Activated CD4-positive, alpha-beta T cell treated with anti-CD3 and anti-CD28 coated beads, Interleukin-2, amount 50 U/mL, for 1 hour (primary cell): ENCODE data around the gene ULK1.
A peak's percentile ranks its signal among the peaks of the same experiment; 100 is the strongest.

Experiments
- DNase-seq: peaks from one replicate; pipeline ENCODE4 v3.0.0-alpha.2; 2020

ULK1 gene

DNA sequence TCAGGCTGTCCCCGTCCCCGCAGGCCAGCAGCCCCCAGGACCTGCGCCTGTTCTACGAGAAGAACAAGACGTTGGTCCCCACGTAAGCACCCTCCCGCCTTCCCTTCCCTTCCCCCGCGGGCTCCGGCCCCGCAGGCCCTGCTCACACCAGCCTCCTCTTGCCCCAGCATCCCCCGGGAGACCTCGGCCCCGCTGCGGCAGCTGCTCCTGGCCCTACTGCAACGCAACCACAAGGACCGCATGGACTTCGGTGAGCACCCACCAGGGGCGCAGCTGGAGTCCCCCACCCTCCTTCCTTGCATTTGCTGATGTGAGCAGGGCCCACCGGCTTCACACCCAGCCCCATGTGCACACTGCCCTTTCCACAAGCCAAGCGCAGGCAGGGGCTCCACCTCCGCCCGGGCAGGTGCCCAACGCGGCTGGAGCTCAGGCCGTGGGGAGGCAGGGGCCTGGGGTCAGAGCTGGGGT is 15.4 kb downstream of the ULK1 start:
- DNase-seq = no peak

DNA sequence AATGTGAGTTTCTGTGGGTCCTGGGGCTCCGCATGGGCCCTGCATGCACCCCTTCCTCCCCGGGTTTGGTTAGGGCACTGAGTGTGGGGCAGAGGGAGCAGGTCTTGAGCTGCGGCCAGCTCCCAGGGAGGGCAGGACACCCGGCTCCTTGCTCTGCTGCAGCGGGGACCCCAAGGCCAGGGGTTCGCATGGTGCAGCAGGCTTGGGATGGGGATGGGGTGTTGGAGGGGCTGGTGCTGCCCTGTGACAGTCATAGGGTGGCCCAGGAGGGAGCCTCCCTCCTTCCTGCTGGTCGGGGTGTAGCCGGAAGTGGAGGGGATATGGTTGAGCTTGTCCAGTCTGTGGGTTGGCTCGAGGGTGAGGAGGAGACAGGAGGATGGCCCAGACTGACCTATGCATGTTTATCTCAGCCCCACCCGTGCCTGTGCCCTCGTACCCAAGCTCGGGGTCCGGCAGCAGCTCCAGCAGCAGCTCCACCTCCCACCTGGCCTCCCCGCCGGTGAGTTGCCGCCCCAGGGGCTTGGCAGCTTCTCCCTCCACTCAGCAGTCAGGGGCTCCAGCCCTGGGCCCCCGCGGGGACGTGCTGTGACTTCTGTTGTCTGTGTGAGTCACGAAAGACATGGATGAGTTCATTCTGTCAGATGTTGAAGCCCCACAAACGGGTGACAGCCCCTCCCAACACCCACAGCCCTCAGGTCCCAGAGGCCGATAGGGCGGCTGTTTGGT is 16.0 kb downstream of the ULK1 start:
- DNase-seq = no peak

DNA sequence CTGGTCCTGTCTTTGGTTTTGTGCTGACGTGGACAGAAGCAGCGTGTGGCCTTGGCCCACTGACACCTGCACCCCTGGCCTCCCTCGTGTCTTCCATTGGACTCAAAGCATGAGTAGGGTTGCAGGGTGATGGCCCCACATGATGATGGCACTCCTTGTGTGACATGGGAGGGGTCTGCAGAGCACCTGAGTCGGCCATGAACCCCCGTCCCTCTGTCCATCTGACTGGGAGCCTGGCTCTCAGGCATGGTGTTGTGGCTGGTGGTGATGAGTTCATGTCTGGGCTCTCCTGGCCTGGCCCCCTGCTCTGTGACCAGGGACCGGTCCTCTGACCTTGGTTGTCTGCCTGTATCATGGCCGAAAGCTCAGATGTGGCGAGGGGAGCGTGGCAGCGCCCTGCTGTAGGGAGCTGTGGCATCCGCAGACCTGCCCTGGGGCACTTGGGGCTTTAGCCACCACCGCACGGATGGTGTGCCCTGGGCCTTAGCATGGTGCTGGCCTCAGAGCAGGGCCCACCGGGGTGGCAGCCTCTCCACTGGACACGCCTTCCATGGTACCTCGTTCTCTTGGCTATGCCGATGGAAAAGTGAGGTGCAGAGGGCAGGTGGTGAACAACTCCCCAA is 16.7 kb downstream of the ULK1 start:
- no peak for DNase-seq

DNA sequence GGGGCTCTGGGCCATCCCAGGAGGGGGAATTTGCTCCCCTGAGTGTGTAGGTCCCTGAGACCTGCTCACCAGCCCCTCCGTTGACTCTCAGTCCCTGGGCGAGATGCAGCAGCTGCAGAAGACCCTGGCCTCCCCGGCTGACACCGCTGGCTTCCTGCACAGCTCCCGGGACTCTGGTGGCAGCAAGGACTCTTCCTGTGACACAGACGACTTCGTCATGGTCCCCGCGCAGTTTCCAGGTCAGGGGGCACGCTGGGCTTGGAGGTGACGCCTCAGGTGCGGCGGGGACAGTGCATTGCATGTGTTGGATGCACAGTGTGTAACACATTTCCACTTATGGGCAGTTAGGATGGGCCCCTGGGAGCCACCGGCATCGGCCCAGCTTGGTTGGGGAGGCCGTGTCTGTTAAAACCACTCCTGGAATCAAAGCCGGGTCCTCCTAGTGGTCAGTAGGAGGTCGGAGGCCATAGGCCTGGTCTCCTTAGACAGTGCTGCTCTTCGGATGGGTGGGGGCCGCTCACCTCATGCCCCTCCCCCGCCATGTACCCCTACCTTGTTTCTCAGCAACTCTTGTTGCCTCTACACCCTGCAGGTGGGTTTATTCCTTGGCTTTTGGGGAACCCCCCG is 17.5 kb downstream of the ULK1 start:
- DNase-seq = no peak

DNA sequence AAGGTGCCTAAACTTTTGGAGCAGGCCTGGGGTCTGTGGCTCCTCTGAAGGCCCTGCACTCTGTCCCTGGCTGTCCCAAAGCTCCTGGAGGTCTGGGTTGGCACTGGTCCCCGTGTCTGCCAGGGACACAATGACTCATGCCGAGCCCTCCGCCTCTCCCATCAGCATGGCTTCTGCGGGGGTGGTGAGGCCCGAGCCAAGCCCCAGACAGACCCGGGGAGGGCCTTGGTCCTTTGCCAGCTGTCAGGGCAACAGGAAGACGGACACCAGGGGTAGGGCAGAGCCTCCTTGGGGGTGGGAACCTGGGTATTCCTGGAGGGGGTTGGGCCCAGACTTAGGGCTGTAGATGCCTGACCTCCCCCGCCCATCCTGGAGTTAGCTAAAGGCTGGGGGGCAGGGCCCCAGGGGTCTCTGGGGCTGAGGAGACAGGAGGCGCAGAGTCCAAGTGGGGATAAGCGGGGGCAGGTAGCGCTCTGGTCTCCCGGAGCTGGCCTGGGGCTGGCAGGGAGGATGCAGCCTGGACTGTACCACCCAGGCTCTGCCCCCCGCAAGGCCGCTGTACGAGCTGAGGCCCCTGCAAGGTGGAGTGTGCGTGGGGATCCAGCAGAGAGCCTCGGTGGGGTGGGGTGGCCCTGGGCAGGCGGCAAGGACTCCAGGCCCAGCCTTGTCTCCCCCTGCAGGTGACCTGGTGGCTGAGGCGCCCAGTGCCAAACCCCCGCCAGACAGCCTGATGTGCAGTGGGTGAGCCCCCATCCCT is 18.3 kb downstream of the ULK1 start:
- no peak for DNase-seq

DNA sequence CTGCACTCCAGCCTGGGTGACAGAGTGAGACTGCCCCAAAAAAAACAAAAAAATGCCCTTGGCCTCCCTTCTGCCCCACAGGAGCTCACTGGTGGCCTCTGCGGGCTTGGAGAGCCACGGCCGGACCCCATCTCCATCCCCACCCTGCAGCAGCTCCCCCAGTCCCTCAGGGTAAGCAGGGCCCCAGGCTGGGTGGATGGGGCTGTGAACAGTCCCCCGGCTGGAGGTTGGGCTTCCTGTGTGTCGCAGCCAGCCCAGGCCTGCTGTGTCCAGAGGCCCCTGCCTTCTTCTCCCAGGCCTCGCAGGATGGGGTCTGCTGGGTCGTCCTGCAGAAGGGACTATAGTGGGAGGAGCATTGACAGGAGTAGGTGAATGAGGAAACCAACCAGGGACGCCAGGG is 19.2 kb downstream of the ULK1 start:
- no peak for DNase-seq

DNA sequence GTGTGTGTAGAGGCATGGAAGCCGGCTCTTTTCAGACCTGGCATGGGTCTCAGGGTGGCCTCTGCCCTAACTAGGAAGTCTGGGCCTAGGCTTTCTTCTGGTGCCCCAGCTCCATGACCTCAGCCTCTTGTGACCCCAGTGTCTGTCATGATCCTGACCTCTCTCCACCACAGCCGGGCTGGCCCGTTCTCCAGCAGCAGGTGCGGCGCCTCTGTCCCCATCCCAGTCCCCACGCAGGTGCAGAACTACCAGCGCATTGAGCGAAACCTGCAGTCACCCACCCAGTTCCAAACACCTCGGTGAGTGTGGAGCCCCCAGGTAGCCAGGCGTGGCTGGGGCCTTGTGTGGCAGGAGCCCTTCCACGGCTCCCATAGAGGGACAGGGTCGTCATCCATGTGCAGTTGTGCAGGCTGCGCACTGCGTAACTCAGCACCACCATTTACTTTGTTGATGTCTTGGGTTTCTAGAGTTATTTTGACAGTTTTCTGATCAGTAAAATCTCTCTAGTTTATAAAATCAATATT is 19.8 kb downstream of the ULK1 start:
- DNase-seq = no peak

DNA sequence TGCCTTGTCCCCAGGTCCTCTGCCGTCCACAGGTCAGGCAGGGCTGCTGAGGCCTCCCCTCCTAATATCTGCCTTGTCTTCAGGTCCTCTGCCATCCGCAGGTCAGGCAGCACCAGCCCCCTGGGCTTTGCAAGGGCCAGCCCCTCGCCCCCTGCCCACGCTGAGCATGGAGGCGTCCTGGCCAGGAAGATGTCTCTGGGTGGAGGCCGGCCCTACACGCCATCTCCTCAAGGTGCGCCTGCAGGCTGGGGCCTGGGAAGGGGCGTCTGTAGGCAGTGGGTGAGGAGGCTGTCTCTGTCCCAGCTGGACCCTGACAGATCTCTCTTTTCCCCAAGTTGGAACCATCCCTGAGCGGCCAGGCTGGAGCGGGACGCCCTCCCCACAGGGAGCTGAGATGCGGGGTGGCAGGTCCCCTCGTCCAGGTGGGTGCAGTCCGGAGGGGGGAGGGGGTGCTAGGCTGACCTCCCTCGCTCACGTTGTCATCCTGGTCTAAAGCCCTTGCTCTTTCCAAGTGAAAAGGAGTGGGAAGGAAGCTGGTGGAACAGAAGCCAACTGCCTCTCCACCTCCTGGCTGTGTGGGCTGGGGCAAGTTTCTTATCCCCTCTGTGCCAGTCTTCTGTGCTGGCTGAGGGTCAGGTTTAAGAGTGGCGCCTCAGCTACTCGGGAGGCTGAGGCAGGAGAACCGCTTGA is 20.7 kb downstream of the ULK1 start:
- DNase-seq = no peak

DNA sequence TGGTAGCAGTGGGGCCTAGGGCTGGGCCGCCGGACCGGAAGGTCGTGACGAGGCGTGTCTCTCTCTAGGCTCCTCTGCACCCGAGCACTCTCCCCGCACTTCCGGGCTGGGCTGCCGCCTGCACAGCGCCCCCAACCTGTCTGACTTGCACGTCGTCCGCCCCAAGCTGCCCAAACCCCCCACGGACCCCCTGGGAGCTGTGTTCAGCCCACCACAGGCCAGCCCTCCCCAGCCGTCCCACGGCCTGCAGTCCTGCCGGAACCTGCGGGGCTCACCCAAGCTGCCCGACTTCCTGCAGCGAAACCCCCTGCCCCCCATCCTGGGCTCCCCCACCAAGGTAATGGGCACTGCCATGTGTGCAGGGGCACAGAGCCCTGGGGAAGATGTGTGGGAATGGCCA is 21.4 kb downstream of the ULK1 start:
- no peak for DNase-seq

DNA sequence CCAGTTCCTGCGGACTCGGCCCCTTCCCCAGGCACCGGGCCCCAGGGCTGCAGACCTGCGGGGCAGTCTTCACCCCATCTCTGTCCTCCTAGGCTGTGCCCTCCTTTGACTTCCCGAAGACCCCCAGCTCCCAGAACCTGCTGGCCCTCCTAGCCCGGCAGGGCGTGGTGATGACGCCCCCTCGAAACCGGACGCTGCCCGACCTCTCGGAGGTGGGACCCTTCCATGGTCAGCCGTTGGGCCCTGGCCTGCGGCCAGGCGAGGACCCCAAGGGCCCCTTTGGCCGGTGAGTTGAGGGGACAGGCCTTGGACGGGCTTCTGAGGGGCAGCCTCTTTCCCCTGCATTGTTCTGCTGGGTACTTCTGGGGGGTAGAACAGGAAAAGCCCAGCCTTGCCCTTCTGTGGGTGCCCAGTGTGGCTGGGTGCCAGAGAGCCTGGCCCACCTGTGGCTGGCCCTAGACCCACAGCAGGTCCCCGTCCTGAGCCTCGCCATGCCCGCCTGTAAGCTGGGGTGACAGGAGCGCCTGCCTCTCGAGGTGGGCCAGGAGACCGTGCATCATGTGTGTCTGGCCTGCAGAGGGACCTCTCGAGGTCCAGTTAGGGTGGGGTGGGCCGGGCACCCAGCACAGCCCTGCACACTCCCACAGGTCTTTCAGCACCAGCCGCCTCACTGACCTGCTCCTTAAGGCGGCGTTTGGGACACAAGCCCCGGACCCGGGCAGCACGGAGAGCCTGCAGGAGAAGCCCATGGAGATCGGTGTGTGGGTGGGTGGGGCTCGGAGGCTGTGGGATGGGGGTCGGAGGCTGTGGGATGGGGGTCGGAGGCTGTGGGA is 22.1 kb downstream of the ULK1 start:
- no peak for DNase-seq

DNA sequence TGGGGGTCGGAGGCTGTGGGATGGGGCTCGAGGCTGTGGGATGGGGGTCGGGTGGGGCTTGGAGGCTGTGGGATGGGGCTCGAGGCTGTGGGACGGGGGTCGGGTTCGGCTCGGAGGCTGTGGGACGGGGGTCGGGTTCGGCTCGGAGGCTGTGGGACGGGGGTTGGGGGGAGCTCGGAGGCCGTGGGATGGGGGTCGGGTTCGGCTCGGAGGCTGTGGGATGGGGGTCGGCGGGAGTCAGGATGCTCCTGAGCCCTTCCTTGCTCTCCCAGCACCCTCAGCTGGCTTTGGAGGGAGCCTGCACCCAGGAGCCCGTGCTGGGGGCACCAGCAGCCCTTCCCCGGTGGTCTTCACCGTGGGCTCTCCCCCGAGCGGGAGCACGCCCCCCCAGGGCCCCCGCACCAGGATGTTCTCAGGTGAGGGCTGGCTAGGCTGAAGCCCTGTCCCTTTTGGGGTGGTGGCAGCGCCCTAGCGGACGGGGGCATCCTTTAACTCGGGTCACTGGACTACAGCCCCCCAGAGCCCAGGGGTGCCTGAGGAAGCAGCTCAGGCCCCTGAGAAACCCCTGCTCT is 22.8 kb downstream of the ULK1 start:
- DNase-seq = peak; percentile 27

DNA sequence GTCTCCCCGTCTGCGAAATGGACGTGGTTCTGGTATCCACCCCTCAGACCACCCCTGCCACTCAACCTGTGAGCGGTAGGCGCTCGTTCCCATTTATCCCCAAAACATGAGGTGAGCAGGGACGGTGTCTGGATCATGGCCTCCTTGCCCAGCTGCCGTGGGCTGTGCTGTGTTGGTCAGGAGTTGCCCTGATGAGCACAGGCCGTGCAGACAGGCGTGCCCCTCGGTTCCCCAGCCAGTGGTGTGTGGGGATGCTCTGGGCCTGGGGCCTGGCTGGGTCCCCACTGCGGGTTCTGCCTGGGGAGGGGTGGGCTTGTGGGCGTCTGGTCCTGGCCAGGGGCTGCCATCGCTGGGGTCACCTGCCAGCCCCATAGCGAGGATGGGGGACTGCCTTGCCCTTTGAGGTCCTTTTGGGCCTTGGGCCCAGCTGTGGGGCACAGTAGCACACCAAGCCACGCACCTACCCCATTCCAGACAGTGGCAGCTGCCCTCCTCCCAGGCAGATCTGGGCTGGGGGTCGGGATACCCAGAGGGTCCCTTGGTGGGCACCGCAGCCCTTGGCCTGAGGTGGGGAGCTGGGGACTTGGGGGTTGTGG is 23.4 kb downstream of the ULK1 start:
- DNase-seq = no peak

DNA sequence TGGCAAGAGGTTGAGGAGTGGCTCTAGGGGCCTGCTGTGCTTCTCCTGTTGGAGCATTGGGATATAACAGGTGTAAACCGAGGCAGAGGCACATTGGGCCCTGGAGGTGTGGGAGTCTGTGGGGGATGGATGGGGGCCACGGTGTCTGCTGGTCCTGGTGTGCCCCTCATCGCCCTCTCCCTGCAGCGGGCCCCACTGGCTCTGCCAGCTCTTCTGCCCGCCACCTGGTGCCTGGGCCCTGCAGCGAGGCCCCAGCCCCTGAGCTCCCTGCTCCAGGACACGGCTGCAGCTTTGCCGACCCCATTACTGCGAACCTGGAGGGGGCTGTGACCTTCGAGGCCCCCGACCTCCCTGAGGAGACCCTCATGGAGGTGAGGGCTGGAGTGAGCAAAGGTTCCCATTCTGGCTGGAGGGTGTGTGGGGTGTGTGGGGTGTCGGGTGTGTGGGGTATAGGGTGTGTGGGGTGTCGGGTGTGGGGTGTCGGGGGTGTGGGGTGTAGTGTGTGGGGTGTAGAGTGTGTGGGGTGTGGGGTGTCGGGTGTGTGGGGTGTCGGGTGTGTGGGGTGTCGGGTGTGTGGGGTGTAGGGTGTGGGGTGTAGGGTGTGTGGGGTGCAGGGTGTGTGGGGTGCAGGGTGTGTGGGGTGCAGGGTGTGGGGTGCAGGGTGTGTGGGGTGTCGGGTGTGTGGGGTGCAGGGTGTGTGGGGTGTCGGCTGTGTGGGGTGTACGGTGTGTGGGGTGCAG is 24.1 kb downstream of the ULK1 start:
- DNase-seq = no peak

DNA sequence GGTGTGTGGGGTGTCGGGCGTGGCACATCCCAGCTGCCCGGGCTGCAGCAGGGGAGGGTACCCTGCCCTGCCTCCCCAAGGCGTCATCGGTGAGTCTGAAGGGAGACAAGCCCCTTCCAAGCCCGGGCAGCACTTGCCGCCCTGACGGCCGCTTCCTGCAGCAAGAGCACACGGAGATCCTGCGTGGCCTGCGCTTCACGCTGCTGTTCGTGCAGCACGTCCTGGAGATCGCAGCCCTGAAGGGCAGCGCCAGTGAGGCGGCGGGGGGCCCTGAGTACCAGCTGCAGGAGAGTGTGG is 24.6 kb downstream of the ULK1 start:
- no peak for DNase-seq

DNA sequence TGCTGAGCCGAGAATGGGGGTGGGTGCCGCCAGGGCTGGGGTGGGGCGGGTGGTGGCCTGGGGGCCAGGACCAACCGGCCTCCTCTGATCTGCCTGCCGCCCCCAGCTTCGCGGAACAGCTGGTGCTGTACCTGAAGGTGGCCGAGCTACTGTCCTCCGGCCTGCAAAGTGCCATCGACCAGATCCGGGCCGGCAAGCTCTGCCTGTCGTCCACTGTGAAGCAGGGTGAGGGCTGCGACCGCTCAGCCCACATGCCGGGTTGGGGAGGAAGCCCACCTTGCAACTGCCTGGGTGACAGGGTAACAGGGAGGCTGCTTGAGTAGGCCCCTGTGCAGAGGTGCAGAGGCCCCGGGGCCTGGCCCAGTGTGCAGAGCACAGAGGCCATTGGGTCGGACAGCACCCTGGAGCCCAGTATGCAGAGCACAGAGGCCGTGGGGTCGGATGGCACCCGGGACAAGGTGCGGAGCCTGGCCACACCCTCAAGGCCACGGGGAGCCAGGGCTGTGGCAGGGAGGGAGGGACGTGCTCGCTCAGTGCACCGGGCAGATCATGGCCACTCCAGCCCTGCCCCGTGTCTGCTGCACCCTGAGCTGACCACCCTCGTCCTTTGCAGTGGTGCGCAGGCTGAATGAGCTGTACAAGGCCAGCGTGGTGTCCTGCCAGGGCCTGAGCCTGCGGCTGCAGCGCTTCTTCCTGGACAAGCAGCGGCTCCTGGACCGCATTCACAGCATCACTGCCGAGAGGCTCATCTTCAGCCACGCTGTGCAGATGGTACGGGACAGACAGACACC is 25.1 kb downstream of the ULK1 start:
- no peak for DNase-seq

DNA sequence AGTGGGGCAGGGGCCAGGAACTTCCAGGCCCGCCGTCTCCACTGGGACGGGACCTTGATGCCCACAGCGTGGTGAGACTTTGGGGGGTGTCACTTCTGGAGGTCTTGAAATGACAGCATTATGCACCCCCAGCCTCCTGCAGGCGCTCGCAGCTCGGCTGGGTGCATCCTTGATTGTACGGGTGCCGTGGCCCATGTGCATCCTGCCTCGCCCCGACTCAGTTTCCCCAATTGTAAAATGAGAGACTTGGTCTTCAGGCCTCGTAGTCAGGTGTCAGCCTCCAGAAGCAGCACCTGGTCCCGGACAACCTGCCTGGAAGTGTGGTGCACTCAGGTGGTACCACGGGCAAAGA is 25.7 kb downstream of the ULK1 start:
- no peak for DNase-seq

DNA sequence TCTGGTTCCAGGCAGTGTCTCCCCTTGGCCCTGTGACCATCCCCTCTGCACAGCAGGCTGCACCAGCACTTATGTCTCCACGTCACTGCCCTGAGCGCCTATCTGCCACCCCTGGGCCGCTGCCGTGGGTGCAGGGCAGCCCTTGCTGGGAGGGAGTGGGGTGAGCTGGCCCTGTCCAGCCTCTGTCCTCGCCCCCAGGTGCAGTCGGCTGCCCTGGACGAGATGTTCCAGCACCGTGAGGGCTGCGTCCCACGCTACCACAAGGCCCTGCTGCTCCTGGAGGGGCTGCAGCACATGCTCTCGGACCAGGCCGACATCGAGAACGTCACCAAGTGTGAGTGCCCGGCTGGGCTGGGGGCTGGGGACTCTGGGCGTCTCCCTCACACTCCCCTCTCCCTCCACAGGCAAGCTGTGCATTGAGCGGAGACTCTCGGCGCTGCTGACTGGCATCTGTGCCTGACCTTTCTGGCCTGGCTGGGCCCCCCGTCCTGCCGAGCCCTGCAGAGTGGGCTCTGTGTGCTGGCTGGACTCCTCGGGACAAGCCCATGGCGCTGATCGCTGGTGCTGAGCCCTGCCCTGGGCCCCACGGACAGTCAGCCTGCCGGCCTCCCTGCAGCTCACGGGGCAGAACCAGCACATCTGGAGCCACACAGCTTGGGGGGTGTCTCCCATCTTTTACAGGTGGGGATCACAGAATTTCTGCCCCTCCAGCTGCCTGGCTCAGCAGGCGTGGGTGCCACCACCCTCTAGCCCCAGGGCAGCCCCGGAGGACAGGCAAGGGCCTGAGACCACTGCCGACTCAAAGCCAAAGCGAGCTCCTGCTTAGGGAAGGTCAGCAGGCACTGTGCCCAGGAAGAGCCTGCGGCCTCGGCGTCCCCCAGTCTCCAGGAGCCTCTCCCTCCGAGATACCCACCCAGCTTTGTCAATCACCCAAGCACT is 26.7 kb downstream of the ULK1 start:
- no peak for DNase-seq
